Measurements from ENCODE around the gene FBLN7.

The FBLN7 gene

DNA sequence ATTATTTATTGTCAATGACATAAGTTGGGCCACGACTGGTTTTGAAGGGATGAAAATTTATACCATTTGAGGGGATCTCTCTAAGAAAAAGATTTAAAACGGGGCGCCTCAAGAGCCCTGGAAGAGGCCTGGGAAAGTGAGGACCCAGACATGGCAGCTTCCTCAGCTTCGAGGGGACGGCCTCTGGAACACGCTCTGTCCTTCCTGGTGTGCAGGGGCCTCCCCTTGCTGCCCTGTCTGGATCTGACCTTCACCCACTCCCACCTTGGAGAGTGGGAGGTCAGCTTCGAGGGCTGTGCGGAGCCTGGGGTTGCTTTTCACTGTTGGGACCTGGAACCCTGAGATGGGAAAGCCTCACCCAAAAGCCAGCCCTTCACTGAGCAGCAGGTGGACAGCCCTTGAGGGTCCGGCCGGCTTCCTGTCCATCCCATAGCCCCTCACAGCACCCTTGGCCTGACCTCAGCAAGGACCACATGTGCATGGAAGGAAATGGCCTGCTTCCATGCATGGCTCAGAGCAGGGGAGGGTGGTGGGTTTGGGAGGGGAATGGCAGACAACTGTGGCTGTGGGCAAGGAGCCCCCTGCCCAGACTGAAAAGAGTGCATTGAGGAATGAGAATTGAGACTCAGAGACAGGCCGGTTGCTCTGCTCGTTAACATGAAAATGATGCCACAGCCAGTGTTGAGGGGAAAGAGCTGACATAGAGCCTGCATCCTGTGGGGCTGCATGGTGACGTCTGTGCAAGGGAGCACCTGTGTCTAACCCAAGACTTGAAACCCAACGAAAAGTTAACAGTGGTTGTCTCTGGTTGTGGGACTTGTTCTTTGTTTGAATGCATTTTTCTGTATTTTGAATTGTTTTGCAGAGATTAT is 16.3 kb downstream of the FBLN7 start:
- DNase-seq: no peak
- Histone ChIP-seq H3K9me3 (no peaks in the 10 kb centered on the region), H3K36me3 (no peaks in the 10 kb centered on the region), H3K4me1 (no peaks in the 10 kb centered on the region), H3K27me3 (no peaks in the 10 kb centered on the region), H3K4me3 (ENCODE audit: low read depth, low read length) (no peak overlapping the region)
- TF ChIP-seq, protein P1, sequence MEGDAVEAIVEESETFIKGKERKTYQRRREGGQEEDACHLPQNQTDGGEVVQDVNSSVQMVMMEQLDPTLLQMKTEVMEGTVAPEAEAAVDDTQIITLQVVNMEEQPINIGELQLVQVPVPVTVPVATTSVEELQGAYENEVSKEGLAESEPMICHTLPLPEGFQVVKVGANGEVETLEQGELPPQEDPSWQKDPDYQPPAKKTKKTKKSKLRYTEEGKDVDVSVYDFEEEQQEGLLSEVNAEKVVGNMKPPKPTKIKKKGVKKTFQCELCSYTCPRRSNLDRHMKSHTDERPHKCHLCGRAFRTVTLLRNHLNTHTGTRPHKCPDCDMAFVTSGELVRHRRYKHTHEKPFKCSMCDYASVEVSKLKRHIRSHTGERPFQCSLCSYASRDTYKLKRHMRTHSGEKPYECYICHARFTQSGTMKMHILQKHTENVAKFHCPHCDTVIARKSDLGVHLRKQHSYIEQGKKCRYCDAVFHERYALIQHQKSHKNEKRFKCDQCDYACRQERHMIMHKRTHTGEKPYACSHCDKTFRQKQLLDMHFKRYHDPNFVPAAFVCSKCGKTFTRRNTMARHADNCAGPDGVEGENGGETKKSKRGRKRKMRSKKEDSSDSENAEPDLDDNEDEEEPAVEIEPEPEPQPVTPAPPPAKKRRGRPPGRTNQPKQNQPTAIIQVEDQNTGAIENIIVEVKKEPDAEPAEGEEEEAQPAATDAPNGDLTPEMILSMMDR (IDR thresholded peaks at IDR 0.05; ENCODE audit: low read depth, low read length): no peak

DNA sequence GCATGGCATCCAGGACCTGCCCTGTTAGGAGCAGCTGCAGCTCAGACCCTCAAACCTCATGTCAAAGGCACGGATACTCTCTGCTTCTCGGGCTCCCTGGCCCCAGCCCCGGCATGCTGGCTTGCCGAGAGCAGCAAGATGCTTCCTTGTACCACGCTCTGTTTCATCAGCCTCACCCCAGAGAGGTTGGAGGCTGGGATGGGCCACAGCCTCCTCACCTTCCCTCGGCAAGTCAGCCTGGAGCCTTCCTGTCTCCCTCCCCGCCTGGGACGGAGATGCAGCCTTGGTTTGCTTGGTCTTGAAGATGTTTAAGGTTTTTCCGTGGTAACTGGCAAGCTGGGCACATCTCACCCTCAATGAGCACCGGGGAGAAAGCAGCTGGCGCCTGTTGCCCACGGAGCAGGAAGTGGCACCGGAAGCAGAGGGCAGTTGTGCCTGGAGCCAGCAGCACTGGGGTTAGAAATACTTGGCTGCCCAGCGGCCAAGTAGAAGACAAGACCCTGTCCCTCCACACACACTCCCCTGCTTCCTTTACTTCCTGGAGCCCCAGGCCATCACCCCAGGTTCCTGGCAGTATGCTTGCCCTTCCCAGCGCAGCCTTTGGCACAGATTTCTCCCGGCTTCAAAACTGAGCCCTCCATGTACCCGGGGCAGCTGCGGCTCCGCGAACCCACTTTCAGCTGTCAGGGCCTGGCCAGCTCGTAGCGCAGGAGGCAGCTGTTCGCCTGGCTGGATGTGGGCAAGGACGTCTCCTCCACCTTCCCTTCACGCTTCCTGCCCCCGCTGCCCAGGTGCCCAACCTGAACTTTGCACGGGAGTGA is 17.4 kb downstream of the FBLN7 start:
- H3K27me3 ChIP-seq: no peaks in the 10 kb centered on the region
- DNase-seq: no peak
- no peaks in the 10 kb centered on the region for H3K36me3 ChIP-seq
- no peak overlapping the region for H3K4me3 ChIP-seq (ENCODE audit: low read depth, low read length)
- no peaks in the 10 kb centered on the region for H3K4me1 ChIP-seq
- TF ChIP-seq, protein P1 (IDR thresholded peaks at IDR 0.05; ENCODE audit: low read depth, low read length): no peak
- no peaks in the 10 kb centered on the region for H3K9me3 ChIP-seq

DNA sequence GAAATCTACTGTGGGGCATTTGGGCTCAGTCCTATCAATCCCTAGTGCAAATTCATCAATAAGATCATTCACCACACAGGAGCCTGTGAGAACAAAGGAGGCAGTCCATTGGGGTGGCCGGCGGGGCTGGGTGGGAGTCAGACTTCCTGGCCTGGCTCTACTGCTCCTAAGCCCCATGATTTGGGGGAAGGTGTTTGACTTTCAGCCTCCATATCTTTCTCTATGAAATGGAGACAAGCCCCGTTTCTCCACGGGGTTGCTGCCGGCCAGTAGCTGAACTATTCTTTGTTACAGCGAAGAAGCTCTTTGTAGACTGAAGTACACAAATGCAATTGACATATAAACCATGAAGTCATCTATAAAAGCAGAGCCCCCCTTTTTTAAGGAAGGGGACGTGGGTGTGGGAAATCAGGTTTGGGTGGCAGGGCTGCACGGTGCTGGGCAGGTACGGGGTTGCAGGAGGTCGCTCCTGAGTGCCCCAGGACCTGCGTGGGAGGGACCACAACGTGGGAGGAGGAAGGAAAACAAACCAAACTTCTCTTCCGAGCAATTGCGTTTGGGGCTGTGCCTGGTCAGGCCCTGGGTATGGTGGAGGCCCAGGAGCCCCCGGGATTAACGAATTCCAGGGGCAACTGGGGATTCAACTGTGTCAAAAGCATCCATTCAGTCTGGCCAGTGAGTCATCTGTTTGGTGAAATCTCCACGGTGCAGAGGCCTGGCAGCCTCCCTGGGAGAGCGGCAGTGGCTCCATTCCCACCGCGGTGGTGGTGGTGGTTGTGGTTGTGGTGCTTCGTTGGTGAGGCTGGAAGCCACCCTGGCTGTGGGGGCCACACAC is 18.2 kb downstream of the FBLN7 start:
- Histone ChIP-seq H3K4me1 (no peaks in the 10 kb centered on the region), H3K9me3 (no peaks in the 10 kb centered on the region), H3K27me3 (no peaks in the 10 kb centered on the region), H3K36me3 (no peaks in the 10 kb centered on the region), H3K4me3 (ENCODE audit: low read depth, low read length) (no peak overlapping the region)
- TF ChIP-seq, protein P1 (IDR thresholded peaks at IDR 0.05; ENCODE audit: low read depth, low read length): no peak
- no peak for DNase-seq

DNA sequence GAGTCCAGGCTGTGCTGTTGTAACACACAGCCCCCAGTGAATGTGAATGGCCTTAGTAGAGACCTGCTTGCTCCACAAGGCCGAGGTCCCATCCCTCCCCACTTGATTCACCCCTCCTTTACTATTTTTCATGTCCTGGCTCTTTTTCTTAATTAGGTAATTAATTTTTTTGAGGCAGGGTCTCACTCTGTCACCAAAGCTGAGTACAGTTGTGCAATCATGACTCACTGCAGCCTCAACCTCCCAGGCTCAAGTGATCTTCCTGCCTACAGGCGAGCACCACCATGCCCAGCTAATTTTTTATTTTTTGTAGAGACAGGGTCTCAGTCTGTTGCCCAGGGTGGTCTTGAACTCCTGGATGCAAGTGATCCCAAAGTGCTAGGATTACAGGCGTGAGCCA is 19.3 kb downstream of the FBLN7 start:
- Histone ChIP-seq H3K4me3 (ENCODE audit: low read depth, low read length) (no peak overlapping the region), H3K36me3 (no peaks in the 10 kb centered on the region), H3K27me3 (no peaks in the 10 kb centered on the region), H3K9me3 (no peaks in the 10 kb centered on the region), H3K4me1 (no peaks in the 10 kb centered on the region)
- TF ChIP-seq, protein P1 (IDR thresholded peaks at IDR 0.05; ENCODE audit: low read depth, low read length): no peak
- no peak for DNase-seq

DNA sequence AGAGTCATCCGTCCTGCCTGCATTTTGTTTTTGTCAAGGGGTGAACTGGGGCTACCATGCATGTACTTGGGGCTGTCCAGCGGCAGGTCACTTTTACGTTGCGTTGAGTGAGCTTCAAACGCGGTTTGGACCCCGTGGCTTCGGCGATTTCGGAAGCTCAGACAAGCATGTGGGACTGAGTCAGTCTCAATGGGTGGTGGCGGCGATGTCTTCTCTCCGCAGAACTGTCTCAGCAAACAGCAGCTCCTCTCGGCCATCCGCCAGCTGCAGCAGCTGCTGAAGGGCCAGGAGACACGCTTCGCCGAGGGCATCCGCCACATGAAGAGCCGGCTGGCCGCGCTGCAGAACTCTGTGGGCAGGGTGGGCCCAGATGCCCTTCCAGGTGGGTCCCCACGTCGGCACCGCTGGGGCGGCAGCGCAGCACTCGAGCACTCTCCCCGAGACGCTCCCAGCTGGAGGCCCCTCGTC is 21.3 kb downstream of the FBLN7 start:
- Histone ChIP-seq H3K27me3 (no peaks in the 10 kb centered on the region), H3K9me3 (no peaks in the 10 kb centered on the region), H3K4me1 (no peaks in the 10 kb centered on the region), H3K4me3 (ENCODE audit: low read depth, low read length) (no peak overlapping the region), H3K36me3 (no peaks in the 10 kb centered on the region)
- TF ChIP-seq, protein P1 (IDR thresholded peaks at IDR 0.05; ENCODE audit: low read depth, low read length): no peak
- no peak for DNase-seq
